GM15510 (cell line): ENCODE measurements around the gene ZBTB7C.

ENCODE experiments used
- POLR2A ChIP-seq: IDR thresholded peaks from 3 replicates; pipeline ENCODE4 v1.6.1; 2011; ENCODE audit warnings: borderline replicate concordance; ENCODE audit not compliant: insufficient read length; ENCODE audit errors: extremely low read depth

Gene ZBTB7C

DNA sequence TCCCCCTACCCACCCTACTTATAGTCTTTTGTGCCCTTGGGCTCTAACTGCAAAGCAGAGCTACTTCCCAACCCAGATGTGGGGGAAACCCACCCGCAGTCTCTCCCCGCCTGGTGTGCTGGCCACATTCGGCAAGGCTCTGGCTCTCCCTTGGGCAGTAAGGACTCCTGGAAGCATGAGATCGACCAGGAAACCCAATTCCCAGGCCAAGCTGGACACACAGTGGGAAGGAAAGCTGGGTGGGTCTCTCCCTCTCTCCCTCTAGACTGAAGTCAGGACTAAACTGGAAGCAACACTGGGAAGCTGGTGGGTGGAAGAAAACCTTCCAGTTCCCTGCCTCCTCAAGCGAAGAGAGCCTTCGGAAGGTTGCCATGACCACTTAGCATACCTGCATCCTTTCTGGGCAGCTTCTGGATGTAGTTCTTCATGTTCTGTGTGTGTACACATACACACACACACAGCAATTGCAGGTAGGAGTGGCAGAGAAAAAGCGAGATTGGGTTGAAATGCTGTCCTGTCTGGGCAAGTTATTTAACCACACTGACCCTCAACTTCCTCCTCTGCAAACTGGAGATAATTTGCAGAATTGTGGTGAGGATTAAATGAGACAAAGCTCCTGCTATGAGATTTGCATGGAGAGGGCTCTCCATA, 33.9 kb downstream of the ZBTB7C start:
- no peak for TF ChIP-seq POLR2A

DNA sequence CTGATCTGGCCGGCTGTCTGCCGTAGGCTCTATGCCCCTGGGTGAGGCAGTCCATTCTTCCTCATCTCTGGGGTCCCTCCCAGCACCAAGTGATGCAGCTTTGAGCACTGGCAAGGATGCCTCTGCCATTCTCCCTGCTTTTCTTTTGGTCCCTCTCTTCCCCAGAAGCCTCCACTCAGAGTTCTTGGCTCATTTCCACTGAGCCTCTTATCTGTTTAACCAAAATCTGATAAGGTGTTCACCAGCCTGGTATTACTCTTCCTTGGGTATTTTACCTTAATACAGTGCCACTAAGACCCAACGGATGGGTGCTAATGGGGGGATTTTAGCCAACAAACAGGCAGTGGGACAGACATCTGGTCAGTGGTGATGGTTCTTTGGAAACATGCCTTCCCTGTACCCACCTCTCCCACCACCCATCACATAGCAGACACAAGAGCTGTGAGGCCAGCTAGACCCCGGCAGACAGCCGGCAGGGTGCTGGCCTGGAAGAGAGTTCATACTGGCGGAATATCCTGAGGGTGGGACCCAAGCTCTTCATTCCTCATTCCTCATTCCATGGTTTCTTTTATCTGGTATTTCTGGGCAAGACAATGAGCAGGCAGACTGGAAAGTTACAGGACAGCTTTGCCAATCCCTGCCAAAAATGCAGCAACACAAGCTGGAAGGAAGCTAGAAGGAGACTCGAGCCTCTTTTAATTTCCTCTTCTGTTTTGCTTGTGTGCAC, 34.6 kb downstream of the ZBTB7C start:
- TF ChIP-seq POLR2A = no peak

DNA sequence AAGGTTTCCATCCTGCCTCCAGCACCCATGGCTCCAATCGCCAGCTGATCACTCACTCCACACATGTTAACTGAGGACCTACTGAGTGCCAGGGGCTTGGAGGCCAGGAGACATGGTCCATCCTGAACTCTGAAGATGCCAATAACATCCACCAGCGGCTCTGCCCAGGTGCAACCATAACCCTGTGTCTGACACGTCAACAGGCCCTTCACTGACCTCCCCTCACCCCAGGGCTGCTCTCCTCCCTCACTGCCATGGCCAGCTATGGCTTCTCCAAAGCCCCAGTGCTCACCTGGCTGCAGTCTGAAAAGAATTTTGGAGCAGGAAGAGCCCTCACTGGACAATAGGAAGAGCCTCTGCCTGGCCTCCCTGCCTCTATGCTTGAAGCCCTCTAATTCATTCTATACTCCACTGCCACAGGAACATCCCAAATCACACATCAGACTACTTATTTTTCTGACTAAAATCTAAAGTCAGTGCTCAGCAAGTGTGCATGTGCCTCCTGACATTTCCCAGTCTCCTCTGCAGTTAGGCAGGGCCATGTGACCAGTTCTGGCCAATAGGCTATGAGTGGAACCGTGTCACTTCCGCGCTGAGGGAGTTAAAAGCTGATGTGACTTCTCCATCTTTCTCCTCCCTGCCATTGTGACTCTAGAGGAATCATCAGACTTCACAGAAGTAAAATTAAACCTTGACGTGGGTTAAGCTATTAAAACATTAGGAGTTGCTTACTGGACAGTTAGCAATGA, 37.2 kb downstream of the ZBTB7C start:
- no peak for TF ChIP-seq POLR2A

DNA sequence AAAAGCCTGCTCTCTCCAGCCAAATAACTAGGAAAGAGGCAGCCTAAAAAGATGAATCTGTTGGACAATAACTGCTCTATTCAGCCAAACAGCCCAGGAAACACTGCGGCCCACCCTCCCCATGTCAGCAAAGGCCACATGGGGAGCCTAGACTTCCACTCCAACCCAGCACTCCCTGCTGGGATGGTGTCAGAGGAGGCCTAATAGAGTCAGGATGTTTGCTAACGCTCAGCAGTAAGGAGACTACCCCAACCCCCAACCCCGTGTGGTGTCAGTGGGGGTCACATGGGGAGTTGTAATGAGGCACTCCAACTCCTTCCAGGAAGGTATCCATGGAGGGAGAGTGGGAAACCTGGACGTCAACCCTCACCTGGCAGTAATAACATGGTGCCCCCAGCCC, 41.6 kb downstream of the ZBTB7C start:
- no peak for TF ChIP-seq POLR2A

DNA sequence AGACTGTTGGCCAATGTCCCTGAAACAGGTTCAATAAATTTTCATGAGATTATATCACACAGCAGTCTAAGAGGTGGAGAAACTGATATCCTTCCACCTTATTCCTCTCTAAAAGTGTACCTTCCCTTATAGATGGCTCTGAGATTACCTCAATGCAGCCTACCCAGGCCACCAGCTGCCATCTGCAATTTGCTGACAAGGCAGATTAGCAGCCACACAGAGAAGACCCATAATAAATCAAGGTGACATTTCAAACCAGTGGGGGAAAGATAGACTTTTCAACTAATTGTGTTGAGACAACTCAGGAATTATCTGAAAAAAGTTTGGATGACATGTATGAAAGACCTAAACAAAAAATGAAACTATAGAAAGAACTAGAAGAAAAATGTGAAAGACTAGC, 43.2 kb downstream of the ZBTB7C start:
- no peak for TF ChIP-seq POLR2A

DNA sequence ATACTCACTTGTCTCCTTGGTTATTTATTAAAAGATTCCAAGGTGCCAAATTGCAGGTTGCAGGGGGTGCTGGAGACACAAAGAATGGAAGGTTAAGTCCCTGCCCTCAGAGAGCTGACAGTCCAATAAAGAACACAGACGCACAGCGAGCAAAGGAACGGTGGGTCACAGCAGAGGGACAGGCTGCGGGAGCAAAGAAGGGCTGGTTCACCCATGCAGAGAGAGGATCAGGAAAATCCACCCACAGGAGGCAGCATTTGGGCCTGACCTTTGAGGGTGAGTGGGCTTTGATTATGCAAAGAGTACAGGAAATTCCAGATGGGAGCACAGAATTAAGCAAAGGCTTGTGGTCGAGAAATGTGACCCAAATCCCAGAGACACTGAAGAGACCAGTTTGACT, 45.0 kb downstream of the ZBTB7C start:
- no peak for TF ChIP-seq POLR2A

DNA sequence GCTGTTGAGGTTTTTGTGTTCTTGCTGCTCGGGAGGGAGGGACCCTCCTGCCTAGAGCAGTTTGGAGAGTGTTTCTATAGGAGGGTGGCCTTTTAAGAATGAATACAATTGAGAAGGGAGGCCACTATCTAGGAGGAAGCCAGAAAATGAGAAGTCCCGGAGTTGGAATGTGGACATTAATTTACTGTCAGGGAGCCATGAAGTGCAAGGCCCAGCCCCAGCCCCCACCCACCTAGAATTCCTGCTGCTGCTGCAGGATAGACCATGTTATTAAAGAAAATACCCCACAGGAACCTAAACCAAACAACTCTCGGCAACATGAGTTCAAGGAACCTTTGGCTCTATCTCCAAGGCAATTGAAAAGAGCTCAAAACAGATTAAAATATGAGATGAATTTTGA, 46.0 kb downstream of the ZBTB7C start:
- TF ChIP-seq POLR2A = no peak

DNA sequence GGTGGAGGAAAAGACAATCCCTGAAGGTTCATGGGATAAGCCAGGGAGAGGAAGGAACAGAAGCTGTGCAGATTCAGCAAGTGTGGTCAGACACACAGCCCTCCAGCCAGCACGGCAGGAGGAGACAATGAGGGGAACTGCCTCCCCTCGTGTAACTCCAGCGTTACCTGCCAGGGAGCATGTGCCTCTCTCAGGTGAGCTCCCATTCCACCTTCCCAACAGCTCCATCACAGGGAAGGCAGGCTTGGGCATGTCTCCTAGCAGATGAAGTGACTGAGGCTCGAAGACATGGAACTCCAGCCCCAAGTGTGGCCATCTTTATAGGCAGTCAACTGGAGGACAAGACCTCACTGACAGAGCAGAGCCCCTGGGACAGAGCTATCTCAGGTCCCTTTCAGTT, 47.4 kb downstream of the ZBTB7C start:
- no peak for TF ChIP-seq POLR2A

DNA sequence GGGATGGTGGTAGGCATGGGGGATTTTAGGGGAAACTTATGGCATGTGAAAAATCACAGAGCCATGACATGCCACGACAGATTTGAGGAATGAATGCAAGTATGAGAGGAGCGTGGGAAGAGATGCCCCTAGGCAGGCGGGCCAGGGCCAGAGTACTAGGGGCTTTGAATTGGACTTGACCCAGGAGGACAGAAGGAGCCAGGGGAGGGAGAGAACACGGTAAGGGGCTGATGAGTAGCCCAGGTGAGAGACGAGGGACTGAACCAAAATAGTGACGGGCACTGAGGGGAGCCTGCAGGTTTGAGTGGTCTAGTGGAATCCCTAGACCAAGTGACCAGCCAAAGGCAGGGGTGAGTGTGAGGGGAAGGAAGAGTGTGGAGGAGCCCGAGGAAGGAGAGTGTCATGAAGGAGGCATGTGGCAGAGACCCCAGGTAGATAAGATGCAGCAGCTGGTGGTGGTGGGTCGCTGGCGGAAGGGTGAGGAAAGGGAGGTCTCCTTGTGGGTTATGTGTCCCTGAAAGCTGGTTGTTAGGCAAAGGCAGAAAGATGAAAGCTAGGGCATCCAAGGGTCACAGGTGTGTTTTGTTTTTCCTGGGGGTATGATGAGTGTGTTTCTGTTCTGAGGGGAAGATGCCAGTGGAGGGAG, 48.7 kb downstream of the ZBTB7C start:
- TF ChIP-seq POLR2A = no peak

DNA sequence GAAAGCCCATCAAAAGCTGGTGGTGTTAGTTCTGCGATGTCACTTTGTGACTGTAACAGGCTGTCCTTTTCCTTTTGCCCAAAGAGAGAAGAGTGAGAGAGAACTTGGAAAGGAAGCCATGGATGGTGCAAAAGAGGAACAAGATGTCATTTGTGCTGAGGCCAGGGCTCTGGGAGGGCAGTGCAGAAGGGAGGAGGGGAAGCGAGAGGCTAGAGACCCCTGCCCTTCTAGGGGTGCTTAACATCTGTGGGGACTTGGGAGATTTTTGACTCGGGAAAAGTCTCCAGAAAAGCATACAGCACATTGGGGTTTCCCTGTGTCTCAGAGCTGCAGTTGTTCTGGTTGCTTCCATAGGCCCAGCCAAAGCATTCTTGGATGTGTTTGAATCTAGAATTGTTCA, 49.6 kb downstream of the ZBTB7C start:
- no peak for TF ChIP-seq POLR2A

DNA sequence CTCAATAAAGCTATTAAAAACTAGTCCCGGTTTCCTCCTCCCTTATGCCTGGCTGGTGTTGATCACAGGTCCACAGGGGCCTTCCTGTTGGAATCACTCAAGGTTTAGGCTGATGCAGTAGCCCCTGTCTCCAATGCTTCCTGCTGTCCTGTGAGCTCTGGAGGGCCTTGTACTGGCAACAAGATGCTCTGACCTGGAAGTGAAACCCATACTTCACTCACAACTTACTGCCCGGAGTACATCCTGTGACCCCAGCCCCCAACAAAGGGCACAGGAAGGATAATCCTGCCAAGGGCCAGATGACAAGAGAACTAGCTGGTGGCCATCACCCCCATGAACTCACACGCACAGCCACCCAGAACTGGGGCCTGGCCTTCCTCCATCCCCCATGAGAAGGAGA, 50.3 kb downstream of the ZBTB7C start:
- TF ChIP-seq POLR2A = no peak

DNA sequence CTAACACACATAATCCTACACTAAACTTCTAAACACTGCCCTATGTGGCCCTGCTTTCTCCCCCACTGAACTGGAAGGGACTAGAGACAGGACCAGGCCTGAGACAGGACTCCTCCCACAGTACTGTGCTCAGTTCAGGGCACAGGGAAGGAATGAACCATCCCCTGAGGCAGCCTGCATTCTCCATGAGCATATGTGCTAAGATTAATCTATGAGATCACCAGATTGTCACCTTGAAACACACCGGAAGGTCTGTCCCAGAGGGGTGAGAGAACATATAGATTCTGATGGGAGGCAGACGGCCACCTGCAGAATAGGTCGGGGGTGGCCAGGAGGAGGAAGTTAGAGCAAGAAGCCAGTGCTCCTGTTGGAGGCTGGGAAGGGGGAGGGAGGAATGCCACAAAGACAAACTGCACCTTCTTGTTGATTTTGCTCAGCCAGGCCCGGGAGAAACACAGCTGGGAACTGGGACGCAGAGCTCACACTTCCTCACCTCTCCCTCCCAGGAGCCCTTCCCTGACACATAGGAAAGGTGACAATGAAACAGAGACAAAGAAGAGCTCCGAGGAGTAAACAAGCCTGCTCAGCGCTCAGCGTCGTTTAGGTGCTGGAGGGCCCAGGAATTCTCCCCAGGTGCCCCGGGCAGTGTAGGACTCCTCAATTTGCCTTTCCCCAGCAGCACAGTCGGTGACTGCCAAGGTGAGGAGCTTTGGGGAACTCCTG, 52.1 kb downstream of the ZBTB7C start:
- TF ChIP-seq POLR2A = no peak

DNA sequence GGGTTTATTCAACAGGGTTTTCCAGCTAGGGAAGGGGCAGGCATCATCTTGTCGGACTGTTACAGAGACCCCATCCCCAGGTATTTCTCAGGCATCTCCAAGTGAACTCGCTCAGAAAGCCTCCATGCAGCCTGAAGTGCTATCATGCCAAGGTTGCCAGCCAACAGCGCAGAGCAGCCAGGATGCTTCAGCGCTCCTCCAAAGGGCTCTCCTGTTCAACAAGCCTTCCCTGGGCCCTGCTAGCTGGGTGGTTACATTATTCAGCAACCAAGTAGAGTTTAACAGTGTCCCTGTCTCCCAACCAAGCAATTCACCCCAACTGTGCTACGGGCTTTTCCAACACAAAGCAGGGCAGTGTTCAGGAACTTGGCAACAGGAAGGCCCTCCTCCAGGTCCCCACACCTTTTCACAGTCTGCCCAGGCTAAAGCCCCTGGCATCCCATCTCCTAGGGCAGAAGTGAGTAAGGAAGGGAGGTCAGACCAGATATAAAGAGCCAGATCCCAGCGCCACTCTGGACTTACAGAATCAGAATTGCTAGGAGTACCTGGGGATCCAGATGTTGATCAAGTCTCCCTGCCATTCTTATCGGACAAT, 52.9 kb downstream of the ZBTB7C start:
- TF ChIP-seq POLR2A = no peak

DNA sequence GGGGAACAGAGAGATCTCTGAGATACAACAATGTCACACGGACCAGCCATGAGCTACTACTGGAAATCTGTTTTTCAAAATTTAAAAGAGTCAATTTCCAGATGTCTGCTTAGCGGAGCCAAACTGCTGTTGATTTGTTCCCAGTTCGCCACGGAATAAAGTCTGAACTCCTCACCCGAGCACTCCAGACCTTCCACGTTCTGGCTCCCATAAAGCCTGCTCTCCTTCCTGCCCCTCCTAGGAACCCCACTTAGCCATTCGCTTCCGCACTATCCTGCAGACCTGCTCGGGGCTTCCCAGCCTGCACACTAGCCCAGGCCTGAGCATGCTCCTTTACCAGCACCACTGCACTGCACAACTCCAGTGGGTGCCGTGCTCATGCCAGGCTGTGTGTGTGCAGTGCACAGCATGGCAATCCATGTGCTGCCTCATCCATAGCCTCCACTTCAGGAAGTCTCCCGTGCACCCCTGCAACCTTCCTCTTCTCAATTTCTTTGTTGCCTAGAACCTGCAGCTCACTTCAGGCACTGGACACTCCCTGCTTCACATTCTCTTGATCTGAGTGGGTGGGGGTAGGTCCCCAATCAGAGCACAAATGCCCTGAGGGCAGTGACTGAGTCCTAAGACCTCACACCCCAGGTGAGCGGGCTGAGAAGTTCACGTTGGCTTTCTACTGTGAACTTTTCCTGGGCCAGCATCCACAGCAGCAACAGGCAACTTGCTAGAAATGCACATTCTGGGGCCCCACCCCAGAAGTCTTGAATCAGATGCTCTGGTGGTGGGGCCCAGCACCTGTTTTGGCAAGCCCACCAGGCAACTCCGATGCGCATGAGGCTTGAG, 53.7 kb downstream of the ZBTB7C start:
- no peak for TF ChIP-seq POLR2A

DNA sequence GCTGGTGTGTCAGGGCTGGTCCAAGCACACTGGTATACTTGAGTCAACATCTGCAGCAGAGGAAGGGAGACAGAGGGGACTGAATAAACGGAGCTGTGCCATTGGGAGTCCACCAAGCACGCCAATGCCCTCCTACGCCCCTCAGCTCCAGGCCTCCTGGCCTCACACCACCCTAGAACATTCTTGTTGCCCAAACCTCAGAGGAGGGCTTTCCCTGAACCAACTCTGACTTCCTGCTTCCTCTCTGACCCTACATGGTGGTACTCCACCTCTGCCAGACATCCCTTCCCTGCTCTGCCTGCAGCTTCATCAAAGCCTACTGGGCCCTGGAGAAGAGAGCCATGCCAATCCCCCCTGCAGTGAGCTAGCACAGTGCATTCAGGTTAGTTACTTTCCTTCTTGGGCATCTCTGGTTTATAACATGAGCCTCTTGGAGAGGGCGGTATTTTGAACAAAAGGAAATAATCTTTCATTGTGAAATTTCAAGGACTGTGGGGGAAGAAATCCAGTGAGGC, 54.4 kb downstream of the ZBTB7C start:
- TF ChIP-seq POLR2A = no peak
